Subcutaneous abdominal adipose tissue (tissue), 5 donors: Measurements from ENCODE around the gene DIP2C.

Experiments used
- H3K27ac ChIP-seq: one replicate; pipeline ENCODE4 v1.7.0; 2013; ENCODE audit warnings: low read depth, mild to moderate bottlenecking, inconsistent platforms, low read length, moderate library complexity
- H3K27me3 ChIP-seq, 5 donors: one replicate each; pipeline ENCODE4 v1.7.0; 2013; ENCODE audit warnings: low read length in 5 of 5, inconsistent platforms in 1 of 5; ENCODE audit not compliant: control insufficient read depth in 5 of 5, insufficient read depth in 4 of 5
- H3K36me3 ChIP-seq, 5 donors: one replicate each; pipeline ENCODE4 v1.7.0; 2013; ENCODE audit warnings: low read length in 5 of 5; ENCODE audit not compliant: control insufficient read depth in 5 of 5, insufficient read depth in 5 of 5
- H3K4me1 ChIP-seq, 5 donors: one replicate each; pipeline ENCODE4 v1.7.0; 2013; ENCODE audit warnings: low read length in 5 of 5, mild to moderate bottlenecking in 3 of 5, moderate library complexity in 1 of 5; ENCODE audit not compliant: control insufficient read depth in 5 of 5, insufficient read depth in 5 of 5
- H3K4me3 ChIP-seq, 5 donors: one replicate each; pipeline ENCODE4 v1.7.0; 2013; ENCODE audit warnings: low read length in 5 of 5, low read depth in 1 of 5
- H3K9ac ChIP-seq, 5 donors: one replicate each; pipeline ENCODE4 v1.7.0; 2013; ENCODE audit warnings: low read length in 5 of 5, mild to moderate bottlenecking in 4 of 5, moderate library complexity in 3 of 5
- H3K9me3 ChIP-seq, 5 donors: one replicate each; pipeline ENCODE4 v1.7.0; 2013; ENCODE audit warnings: low read length in 5 of 5; ENCODE audit not compliant: control insufficient read depth in 5 of 5
- donor health status: healthy.
- donor health status: healthy.
- donor health status: healthy.
- donor health status: healthy.
- donor health status: healthy.

DIP2C gene

GRCh38 chr10:511849-512191 is 177.6 kb downstream of the DIP2C start:
- Histone ChIP-seq H3K9me3 (no peaks in the 10 kb centered on the region), H3K27me3 (no peaks in the 10 kb centered on the region), H3K9ac (no peak overlapping the region), H3K4me1 (peaks cover 6 to 27% (median 21%) of the 10 kb centered on the region in 5 donors), H3K27ac (no peak overlapping the region), H3K4me3 (no peak overlapping the region), H3K36me3 (peaks cover 0 to 12% (median 8%) of the 10 kb centered on the region in 5 donors)

- Histone ChIP-seq H3K27me3 (no peaks in the 10 kb centered on the region), H3K36me3 (peaks cover 0 to 17% (median 13%) of the 10 kb centered on the region in 5 donors), H3K4me3 (peak overlapping the region in 2 of 5 donors; percentile 5 to 32), H3K27ac (peak overlapping the region; percentile 25), H3K9me3 (no peaks in the 10 kb centered on the region), H3K9ac (no peak overlapping the region), H3K4me1 (peaks cover 6 to 27% (median 21%) of the 10 kb centered on the region in 5 donors)
Observed at GRCh38 chr10:511101-511848, 178.2 kb downstream of the DIP2C start.

- Histone ChIP-seq H3K4me3 (peak overlapping the region in 3 of 5 donors; percentile 5 to 33 (median 32)), H3K27me3 (no peaks in the 10 kb centered on the region), H3K9ac (peak overlapping the region in 2 of 5 donors; percentile 6 to 7), H3K36me3 (peaks cover 0 to 17% (median 13%) of the 10 kb centered on the region in 5 donors), H3K9me3 (no peaks in the 10 kb centered on the region), H3K27ac (peak overlapping the region; percentile 25), H3K4me1 (peaks cover 6 to 24% (median 21%) of the 10 kb centered on the region in 5 donors)
Observed at GRCh38 chr10:510415-510881, 179.0 kb downstream of the DIP2C start.

GRCh38 chr10:509361-510102 is 179.9 kb downstream of the DIP2C start:
- peaks cover 6 to 23% (median 20%) of the 10 kb centered on the region in 5 donors for H3K4me1 ChIP-seq
- H3K9me3 ChIP-seq = no peaks in the 10 kb centered on the region
- no peak overlapping the region for H3K4me3 ChIP-seq
- no peak overlapping the region for H3K9ac ChIP-seq
- peaks cover 0 to 17% (median 13%) of the 10 kb centered on the region in 5 donors for H3K36me3 ChIP-seq
- H3K27ac ChIP-seq = no peak overlapping the region
- no peaks in the 10 kb centered on the region for H3K27me3 ChIP-seq

- Histone ChIP-seq H3K27me3 (no peaks in the 10 kb centered on the region), H3K9me3 (no peaks in the 10 kb centered on the region), H3K9ac (no peak overlapping the region), H3K27ac (no peak overlapping the region), H3K36me3 (peaks cover 0 to 17% (median 13%) of the 10 kb centered on the region in 5 donors), H3K4me3 (no peak overlapping the region), H3K4me1 (peaks cover 5 to 16% (median 15%) of the 10 kb centered on the region in 5 donors)
Observed at GRCh38 chr10:508726-509125, 180.7 kb downstream of the DIP2C start.

GRCh38 chr10:507908-508444 is 181.5 kb downstream of the DIP2C start:
- Histone ChIP-seq H3K27ac (no peak overlapping the region), H3K4me3 (no peak overlapping the region), H3K36me3 (peaks cover 0 to 17% (median 13%) of the 10 kb centered on the region in 5 donors), H3K4me1 (peaks cover 5 to 16% (median 15%) of the 10 kb centered on the region in 5 donors), H3K9me3 (no peaks in the 10 kb centered on the region), H3K9ac (no peak overlapping the region), H3K27me3 (no peaks in the 10 kb centered on the region)

GRCh38 chr10:507355-507699 is 182.1 kb downstream of the DIP2C start:
- H3K9me3 ChIP-seq = no peaks in the 10 kb centered on the region
- H3K4me3 ChIP-seq = no peak overlapping the region
- peaks cover 5 to 16% (median 15%) of the 10 kb centered on the region in 5 donors for H3K4me1 ChIP-seq
- H3K27ac ChIP-seq = no peak overlapping the region
- H3K36me3 ChIP-seq = peaks cover 0 to 17% (median 13%) of the 10 kb centered on the region in 5 donors
- H3K27me3 ChIP-seq = no peaks in the 10 kb centered on the region
- H3K9ac ChIP-seq = no peak overlapping the region

- Histone ChIP-seq H3K27me3 (no peaks in the 10 kb centered on the region), H3K9ac (no peak overlapping the region), H3K36me3 (peaks cover 0 to 17% (median 13%) of the 10 kb centered on the region in 5 donors), H3K9me3 (no peaks in the 10 kb centered on the region), H3K27ac (no peak overlapping the region), H3K4me3 (no peak overlapping the region), H3K4me1 (peaks cover 5 to 16% (median 15%) of the 10 kb centered on the region in 5 donors)
Observed at GRCh38 chr10:506451-507354, 182.8 kb downstream of the DIP2C start.

- Histone ChIP-seq H3K9ac (no peak overlapping the region), H3K27ac (no peak overlapping the region), H3K27me3 (no peaks in the 10 kb centered on the region), H3K4me1 (peaks cover 1 to 16% (median 8%) of the 10 kb centered on the region in 5 donors), H3K4me3 (no peak overlapping the region), H3K9me3 (no peaks in the 10 kb centered on the region), H3K36me3 (peaks cover 0 to 17% (median 13%) of the 10 kb centered on the region in 5 donors)
Observed at GRCh38 chr10:505419-505818, 184.0 kb downstream of the DIP2C start.
